Gastrocnemius medialis (tissue), 4 donors: ENCODE results near the gene PLCB1. TPM values are rescaled to one million over a fixed set of nuclear protein-coding genes. Genes with fewer than 3 reads are reported as not detected.
"Not testable (repeated sequence)": the region's sequence is repeated elsewhere in the genome, so short reads cannot be mapped to it uniquely, and the experiment has no call there.

Source experiments
- ATAC-seq, 2 donors: fragments of 150-250 bp; one replicate each; pipeline ENCODE4 v1.9.1; 2016
- DNase-seq, 2 donors: peaks; one replicate each; pipeline ENCODE4 v3.0.0-alpha.2; 2019
- H3K27ac ChIP-seq, 4 donors: fragments of 200-600 bp; sonication (generic); 1 replicate in 1 of 4; 2 replicates in 3 of 4; pipeline ENCODE4 v1.5.1; 2016 to 2018; ENCODE audit warnings: mild to moderate bottlenecking in 2 of 4, moderate library complexity in 1 of 4
- H3K27me3 ChIP-seq, 3 donors: fragments of 200-600 bp; sonication (generic) in 2 of 3; 1 replicate in 1 of 3; 2 replicates in 2 of 3; pipeline versions ENCODE4 v1.5.1 to v1.6.0; 2016 to 2019; ENCODE audit warnings: mild to moderate bottlenecking in 1 of 3, moderate library complexity in 1 of 3
- H3K36me3 ChIP-seq, 2 donors: fragments of 200-600 bp; sonication (generic) in 1 of 2; one replicate each; pipeline ENCODE4 v1.5.1; 2017 to 2018
- H3K4me1 ChIP-seq, 2 donors: fragments of 200-600 bp; sonication (generic) in 1 of 2; one replicate each; pipeline ENCODE4 v1.5.1; 2016 to 2017; ENCODE audit warnings: mild to moderate bottlenecking in 2 of 2
- H3K4me3 ChIP-seq, 4 donors: fragments of 200-600 bp; sonication (generic) in 3 of 4; 1 replicate in 1 of 4; 2 replicates in 3 of 4; pipeline ENCODE4 v1.5.1; 2016 to 2019; ENCODE audit warnings: mild to moderate bottlenecking in 2 of 4
- H3K9me3 ChIP-seq, 3 donors: fragments of 200-600 bp; sonication (generic) in 2 of 3; 1 replicate in 1 of 3; 2 replicates in 2 of 3; pipeline ENCODE4 v1.5.1; 2016 to 2019
- CTCF ChIP-seq, 5 experiments: fragments of 450-650 bp in 3 of 5; fragments of 200-600 bp in 2 of 5; sonication (generic) in 2 of 5; IDR thresholded peaks in 4 of 5; conservative IDR thresholded peaks in 1 of 5; 1 replicate in 4 of 5; 2 replicates in 1 of 5; pipeline ENCODE4 v1.5.1; 2016 to 2019; ENCODE audit warnings: antibody characterized with exemption in 5 of 5, mild to moderate bottlenecking in 3 of 5, moderate library complexity in 3 of 5
- POLR2A ChIP-seq, 2 donors: fragments of 450-650 bp; IDR thresholded peaks; one replicate each; pipeline ENCODE4 v1.6.1; 2017; ENCODE audit warnings: antibody characterized with exemption in 2 of 2, mild to moderate bottlenecking in 2 of 2, moderate library complexity in 2 of 2
- in situ Hi-C, 4 donors: fragments of 200-750 bp; cut with MboI; loops; one replicate each; pipeline versions ENCODE4 v1.15.0 to v1.8.0; 2017; ENCODE audit warnings: low sequenced_read_pairs in 4 of 4
- intact Hi-C: fragments of 100-400 bp; cut with DNase I; formaldehyde crosslinking; loops from one replicate; pipeline ENCODE4 v1.15.1; 2023; ENCODE audit warnings: low total_unique reads
- total RNA-seq, 4 donors: library from RNA; depleted of rRNA; stranded (reverse); fragments of >200 nt; gene quantifications; one replicate each; pipeline versions ENCODE4 v1.1.0 to v1.2.3, GENCODE V29; 2016

PLCB1 gene
- total RNA-seq, 4 donors from 2014 or later = 4.1 to 10.0 (median 7.6) TPM

- no peak for ATAC-seq
These were observed 712.1 kb downstream of the PLCB1 start for GRCh38 chr20:8844179-8844578.

DNA sequence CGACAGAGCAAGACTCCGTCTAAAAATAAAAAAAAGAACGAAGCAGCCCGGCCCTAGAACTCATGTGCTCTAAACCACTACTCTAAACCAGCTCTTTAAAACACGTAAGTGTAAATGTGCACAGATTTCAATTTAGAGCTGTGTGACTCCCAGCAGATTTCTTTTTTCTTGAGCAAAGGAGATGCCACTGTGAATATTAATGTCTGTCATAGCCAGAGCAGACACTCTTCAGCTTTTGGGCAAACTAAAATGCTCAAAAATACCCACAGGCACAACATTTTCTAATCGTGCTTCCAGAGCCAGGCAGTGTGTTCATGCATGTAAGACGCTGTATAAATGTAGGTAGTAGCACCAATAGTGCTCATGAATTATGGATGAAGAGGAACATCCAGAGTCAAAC lies 717.9 kb downstream of the PLCB1 start:
- Histone ChIP-seq H3K27me3 (no peaks in the 10 kb centered on the region), H3K4me1 (peaks cover 5 to 8% of the 10 kb centered on the region in 2 donors), H3K4me3 (no peak overlapping the region), H3K27ac (no peak overlapping the region), H3K9me3 (no peaks in the 10 kb centered on the region), H3K36me3 (no peaks in the 10 kb centered on the region)
- ATAC-seq (no peak), DNase-seq (no peak)
- intact Hi-C loops (loop anchor here (5.0 kb wide), 1 partner anchor 58 kb away; no protein-coding TSS in a partner anchor), in situ Hi-C loops (loop anchor here in 3 of 4 donors (10.0 to 25.0 kb wide), 4 partner anchors 113 to 515 kb away; no protein-coding TSS in a partner anchor)
- TF ChIP-seq CTCF (IDR thresholded peaks at IDR 0.05 in 4 of 5, conservative IDR thresholded peaks at IDR 0.05 in 1 of 5) (no peak), POLR2A (IDR thresholded peaks at IDR 0.05) (no peak)

More at GRCh38 chr20:8844179-8844578, 712.1 kb downstream of the PLCB1 start:
- no peaks in the 10 kb centered on the region for H3K9me3 ChIP-seq
- intact Hi-C loops = no loop called here
- TF ChIP-seq CTCF (IDR thresholded peaks at IDR 0.05 in 4 of 5, conservative IDR thresholded peaks at IDR 0.05 in 1 of 5) (no peak), POLR2A (IDR thresholded peaks at IDR 0.05) (no peak)
- no peak overlapping the region for H3K4me3 ChIP-seq
- H3K4me1 ChIP-seq = no peaks in the 10 kb centered on the region
- H3K27ac ChIP-seq = no peak overlapping the region
- H3K27me3 ChIP-seq = no peaks in the 10 kb centered on the region
- no peak for DNase-seq
- H3K36me3 ChIP-seq = no peaks in the 10 kb centered on the region
- in situ Hi-C loops = loop anchor here in 2 of 4 donors (25.0 kb wide), 2 partner anchors 107 to 518 kb away; no protein-coding TSS in a partner anchor

DNA sequence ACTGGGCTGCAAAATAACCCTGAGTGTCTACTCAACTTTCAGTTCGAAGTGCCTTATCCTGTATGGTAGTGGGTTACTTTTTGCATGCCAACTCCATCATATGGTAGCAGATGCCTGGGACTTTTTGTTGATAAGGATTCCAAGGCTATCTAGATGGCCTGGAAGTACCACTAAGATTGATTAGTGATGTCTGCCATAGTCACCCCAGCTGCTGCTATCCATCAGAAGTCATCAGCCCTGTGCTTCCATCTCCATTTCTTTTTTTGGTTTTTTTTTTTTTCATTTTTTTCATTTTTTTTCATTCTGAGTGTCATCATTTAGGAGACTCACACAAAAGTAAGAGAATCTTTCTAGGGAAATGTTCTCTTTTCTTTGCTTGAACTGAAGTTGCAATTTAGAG lies 719.4 kb downstream of the PLCB1 start:
- intact Hi-C loops = loop anchor here (5.0 kb wide), 1 partner anchor 59 kb away; no protein-coding TSS in a partner anchor
- Histone ChIP-seq H3K27ac (no peak overlapping the region), H3K4me3 (no peak overlapping the region), H3K9me3 (no peaks in the 10 kb centered on the region), H3K36me3 (no peaks in the 10 kb centered on the region), H3K4me1 (peaks cover 5 to 8% of the 10 kb centered on the region in 2 donors), H3K27me3 (no peaks in the 10 kb centered on the region)
- no peak for ATAC-seq
- in situ Hi-C loops = loop anchor here in 2 of 4 donors (10.0 to 25.0 kb wide), 2 partner anchors 311 to 513 kb away; no protein-coding TSS in a partner anchor
- TF ChIP-seq CTCF (IDR thresholded peaks at IDR 0.05 in 4 of 5, conservative IDR thresholded peaks at IDR 0.05 in 1 of 5) (no peak), POLR2A (IDR thresholded peaks at IDR 0.05) (no peak)
- DNase-seq = no peak

- intact Hi-C loops = loop anchor here (5.0 kb wide), 1 partner anchor 60 kb away; no protein-coding TSS in a partner anchor
- H3K4me1 ChIP-seq, DNase-seq: not testable (repeated sequence)
These were observed 719.9 kb downstream of the PLCB1 start for GRCh38 chr20:8851919-8852318.

DNA sequence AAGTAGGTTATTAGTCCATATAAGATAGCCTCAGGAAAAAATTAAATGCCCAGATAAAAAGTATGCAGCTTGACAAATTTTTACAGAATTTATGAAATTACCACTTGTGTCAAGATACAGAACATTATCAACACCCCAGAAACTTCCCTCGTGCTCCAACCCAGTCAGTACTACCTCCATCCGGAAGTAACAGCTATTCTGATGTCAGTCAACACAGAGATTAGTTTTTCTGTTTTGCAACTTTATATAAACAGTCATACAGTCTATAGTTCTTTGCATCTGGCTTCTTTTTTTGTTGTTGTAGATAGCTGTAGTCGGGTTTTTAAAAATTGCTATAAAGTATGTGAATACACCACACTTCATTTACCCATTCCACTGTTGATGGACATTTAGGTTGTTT lies 721.1 kb downstream of the PLCB1 start:
- H3K9me3 ChIP-seq, DNase-seq, H3K36me3 ChIP-seq, H3K4me1 ChIP-seq, H3K27me3 ChIP-seq, ATAC-seq, H3K4me3 ChIP-seq, H3K27ac ChIP-seq: not testable (repeated sequence)
- in situ Hi-C loops = loop anchor here in 2 of 4 donors (10.0 to 25.0 kb wide), 2 partner anchors 309 to 512 kb away; no protein-coding TSS in a partner anchor
- intact Hi-C loops = loop anchor here (5.0 kb wide), 1 partner anchor 61 kb away; no protein-coding TSS in a partner anchor

More at GRCh38 chr20:8851919-8852318, 719.9 kb downstream of the PLCB1 start:
- in situ Hi-C loops = loop anchor here in 2 of 4 donors (10.0 to 25.0 kb wide), 2 partner anchors 310 to 513 kb away; no protein-coding TSS in a partner anchor
- H3K4me3 ChIP-seq, H3K9me3 ChIP-seq, H3K27ac ChIP-seq, H3K36me3 ChIP-seq, ATAC-seq, H3K27me3 ChIP-seq: not testable (repeated sequence)
